ENCODE measurements around the gene MIB2. TPM values are rescaled to one million over a fixed set of nuclear protein-coding genes. Genes with fewer than 3 reads are reported as not detected.

Gene MIB2
- total RNA-seq, 1 experiment from 2014 or later = 38.7 TPM

DNA sequence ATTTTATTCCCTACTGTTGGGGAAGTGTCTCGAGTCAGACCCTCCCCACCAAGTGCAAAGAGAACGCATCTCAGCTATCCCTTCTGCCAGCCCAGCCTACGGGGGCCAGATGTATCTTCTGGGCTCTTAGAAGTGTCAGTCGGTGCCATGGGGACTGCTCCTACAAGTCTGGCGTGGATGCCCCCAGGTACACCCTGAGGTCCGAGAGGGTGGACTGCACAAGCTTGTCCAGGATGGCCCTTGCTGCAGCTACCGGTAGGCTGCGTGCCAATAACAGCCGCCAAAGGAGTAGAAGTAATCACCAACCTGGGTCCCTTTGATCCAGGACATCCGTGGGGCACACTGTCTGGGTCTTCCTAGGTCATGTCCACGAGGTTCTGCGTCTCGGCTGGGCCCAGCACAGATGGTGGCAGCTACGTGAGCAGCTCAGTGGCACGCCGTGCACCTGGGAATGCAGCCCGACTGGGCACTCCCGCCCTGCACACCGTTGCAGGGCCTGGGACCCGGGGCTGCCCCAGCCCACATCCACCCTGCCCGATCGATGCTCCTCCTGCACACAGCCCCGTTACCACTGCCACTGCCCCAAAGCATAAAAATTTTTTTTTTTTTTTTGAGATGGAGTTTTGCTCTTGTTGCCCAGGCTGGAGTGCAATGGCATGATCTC, 31.8 kb upstream of the MIB2 start:
- H3K27me3 ChIP-seq (replicated peaks; ENCODE audit: insufficient read depth, low read depth, low read length, poor library complexity) = peaks cover 34% of the 10 kb centered on the region
- POLR2A ChIA-PET (ENCODE audit: low non-redundant PET) = no interaction called here

DNA sequence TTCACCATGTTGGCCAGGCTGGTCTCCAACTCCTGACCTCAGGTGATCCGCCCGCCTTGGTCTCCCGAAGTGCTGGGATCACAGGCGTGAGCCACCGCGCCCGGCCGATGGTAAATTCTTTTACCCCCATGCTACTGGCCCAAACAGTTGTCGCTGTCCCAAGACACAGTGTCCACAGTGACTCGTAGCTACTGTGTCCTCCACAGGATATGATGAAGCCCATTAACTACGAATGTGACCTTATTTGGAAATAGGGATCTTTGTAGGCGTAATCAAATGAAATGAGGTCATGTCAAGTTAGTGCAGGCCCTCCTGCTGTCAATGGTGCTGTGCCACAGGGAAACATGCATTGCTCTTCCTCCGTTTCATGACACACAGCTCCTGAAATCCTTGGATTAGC, 23.8 kb upstream of the MIB2 start:
- no peaks in the 10 kb centered on the region for H3K36me3 ChIP-seq (ENCODE audit: insufficient read depth, low read length, poor library complexity, severe bottlenecking)
- no peaks in the 10 kb centered on the region for H3K4me1 ChIP-seq (ENCODE audit: insufficient read depth, low read length, poor library complexity, severe bottlenecking)
- BruUV-seq (replicated peaks) = no TSS peak
- CTCF ChIA-PET = no interaction called here
- POLR2A ChIA-PET (ENCODE audit: low non-redundant PET) = no interaction called here
- no peaks in the 10 kb centered on the region for H3K9me3 ChIP-seq (ENCODE audit: low read depth, low read length, poor library complexity, severe bottlenecking)
- intact Hi-C loops (cut with micrococcal nuclease; ENCODE audit: unreplicated experiment) = no loop called here
- DNase-seq (ENCODE audit: low spot score) = no peak
- TF ChIP-seq EZH2 (IDR thresholded peaks at IDR 0.05; ENCODE audit: borderline replicate concordance, low read depth, low read length, poor library complexity, severe bottlenecking) = no peak
- TF ChIP-seq, protein P1, sequence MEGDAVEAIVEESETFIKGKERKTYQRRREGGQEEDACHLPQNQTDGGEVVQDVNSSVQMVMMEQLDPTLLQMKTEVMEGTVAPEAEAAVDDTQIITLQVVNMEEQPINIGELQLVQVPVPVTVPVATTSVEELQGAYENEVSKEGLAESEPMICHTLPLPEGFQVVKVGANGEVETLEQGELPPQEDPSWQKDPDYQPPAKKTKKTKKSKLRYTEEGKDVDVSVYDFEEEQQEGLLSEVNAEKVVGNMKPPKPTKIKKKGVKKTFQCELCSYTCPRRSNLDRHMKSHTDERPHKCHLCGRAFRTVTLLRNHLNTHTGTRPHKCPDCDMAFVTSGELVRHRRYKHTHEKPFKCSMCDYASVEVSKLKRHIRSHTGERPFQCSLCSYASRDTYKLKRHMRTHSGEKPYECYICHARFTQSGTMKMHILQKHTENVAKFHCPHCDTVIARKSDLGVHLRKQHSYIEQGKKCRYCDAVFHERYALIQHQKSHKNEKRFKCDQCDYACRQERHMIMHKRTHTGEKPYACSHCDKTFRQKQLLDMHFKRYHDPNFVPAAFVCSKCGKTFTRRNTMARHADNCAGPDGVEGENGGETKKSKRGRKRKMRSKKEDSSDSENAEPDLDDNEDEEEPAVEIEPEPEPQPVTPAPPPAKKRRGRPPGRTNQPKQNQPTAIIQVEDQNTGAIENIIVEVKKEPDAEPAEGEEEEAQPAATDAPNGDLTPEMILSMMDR (conservative IDR thresholded peaks at IDR 0.05; ENCODE audit: low read depth, low read length) = no peak
- H3K27ac ChIP-seq (ENCODE audit: low read depth, low read length, poor library complexity, severe bottlenecking) = no peak overlapping the region
- no peaks in the 10 kb centered on the region for H3K27me3 ChIP-seq (replicated peaks; ENCODE audit: insufficient read depth, low read depth, low read length, poor library complexity)
- no peak overlapping the region for H3K4me3 ChIP-seq (ENCODE audit: low read depth, low read length, poor library complexity, severe bottlenecking)

More for the DNA sequence above, 31.8 kb upstream of the MIB2 start:
- no peaks in the 10 kb centered on the region for H3K4me1 ChIP-seq (ENCODE audit: insufficient read depth, low read length, poor library complexity, severe bottlenecking)
- CTCF ChIA-PET = no interaction called here
- H3K27ac ChIP-seq (ENCODE audit: low read depth, low read length, poor library complexity, severe bottlenecking) = no peak overlapping the region
- no peaks in the 10 kb centered on the region for H3K9me3 ChIP-seq (ENCODE audit: low read depth, low read length, poor library complexity, severe bottlenecking)
- intact Hi-C loops (cut with micrococcal nuclease; ENCODE audit: unreplicated experiment) = no loop called here
- no peak for DNase-seq (ENCODE audit: low spot score)
- no peaks in the 10 kb centered on the region for H3K36me3 ChIP-seq (ENCODE audit: insufficient read depth, low read length, poor library complexity, severe bottlenecking)
- no peak overlapping the region for H3K4me3 ChIP-seq (ENCODE audit: low read depth, low read length, poor library complexity, severe bottlenecking)
- no TSS peak for BruUV-seq (replicated peaks)
- TF ChIP-seq EZH2 (IDR thresholded peaks at IDR 0.05; ENCODE audit: borderline replicate concordance, low read depth, low read length, poor library complexity, severe bottlenecking) = no peak
- TF ChIP-seq, protein P1 (conservative IDR thresholded peaks at IDR 0.05; ENCODE audit: low read depth, low read length) = no peak

DNA sequence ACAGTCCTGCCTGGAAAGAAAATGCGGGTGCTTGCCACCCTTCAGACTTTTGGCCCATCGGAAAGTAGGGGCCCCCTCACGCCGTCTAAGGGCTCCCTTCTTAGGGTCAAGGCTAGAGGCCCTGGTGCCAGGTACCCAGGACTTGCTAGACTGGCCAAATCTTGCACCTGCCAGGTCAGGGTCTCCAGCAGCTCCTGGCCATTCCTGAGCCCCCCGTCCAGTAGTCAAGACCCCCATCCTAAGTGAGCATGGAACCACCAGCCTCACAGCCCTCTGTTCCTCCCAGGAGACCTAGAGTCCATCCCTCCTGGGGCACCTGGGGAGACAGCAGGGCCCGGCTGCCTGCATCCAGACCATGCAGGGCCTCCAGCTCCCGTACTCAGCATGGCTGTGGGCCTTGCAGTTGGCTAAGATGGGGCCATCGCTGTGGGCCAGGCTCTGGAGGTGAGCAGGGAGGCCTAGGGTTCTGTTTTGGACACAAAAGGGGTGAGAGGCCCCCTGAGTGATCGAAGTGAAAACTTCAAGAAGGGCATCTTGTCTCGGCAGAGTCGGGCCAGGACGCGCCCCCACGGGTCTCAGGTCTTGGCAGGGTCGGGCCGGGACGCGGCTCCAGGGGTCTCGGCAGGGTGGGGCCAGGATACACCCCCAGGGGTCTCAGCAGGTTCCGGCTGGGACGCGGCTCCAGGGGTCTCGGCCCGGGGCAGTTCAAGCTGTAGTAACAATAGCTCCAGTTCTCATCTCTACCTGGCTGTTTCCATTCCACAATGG, 21.3 kb upstream of the MIB2 start:
- Histone ChIP-seq H3K4me1 (ENCODE audit: insufficient read depth, low read length, poor library complexity, severe bottlenecking) (no peaks in the 10 kb centered on the region), H3K27ac (ENCODE audit: low read depth, low read length, poor library complexity, severe bottlenecking) (no peak overlapping the region), H3K4me3 (ENCODE audit: low read depth, low read length, poor library complexity, severe bottlenecking) (no peak overlapping the region), H3K9me3 (ENCODE audit: low read depth, low read length, poor library complexity, severe bottlenecking) (no peaks in the 10 kb centered on the region), H3K36me3 (ENCODE audit: insufficient read depth, low read length, poor library complexity, severe bottlenecking) (no peaks in the 10 kb centered on the region), H3K27me3 (replicated peaks; ENCODE audit: insufficient read depth, low read depth, low read length, poor library complexity) (no peaks in the 10 kb centered on the region)
- intact Hi-C loops (cut with micrococcal nuclease; ENCODE audit: unreplicated experiment) = no loop called here
- TF ChIP-seq, protein P1 (conservative IDR thresholded peaks at IDR 0.05; ENCODE audit: low read depth, low read length) = no peak
- no peak for TF ChIP-seq EZH2 (IDR thresholded peaks at IDR 0.05; ENCODE audit: borderline replicate concordance, low read depth, low read length, poor library complexity, severe bottlenecking)
- no TSS peak for BruUV-seq (replicated peaks)
- no peak for DNase-seq (ENCODE audit: low spot score)
- ChIA-PET POLR2A (ENCODE audit: low non-redundant PET) (no interaction called here), CTCF (no interaction called here)
